Stimulated activated CD8-positive, alpha-beta memory T cell treated with anti-CD3 and anti-CD28 coated beads, Interleukin-15, amount 100 ng/mL, for 4 hours (primary cell): ENCODE measurements around the gene ZFAND2A.
"Not testable (repeated sequence)": the region's sequence is repeated elsewhere in the genome, so short reads cannot be mapped to it uniquely, and the experiment has no call there.

Source experiments
- DNase-seq, 2 donors: peaks; one replicate each; pipeline ENCODE4 v3.0.0-alpha.2; 2020; ENCODE audit warnings: low read depth in 2 of 2

ZFAND2A gene

DNA sequence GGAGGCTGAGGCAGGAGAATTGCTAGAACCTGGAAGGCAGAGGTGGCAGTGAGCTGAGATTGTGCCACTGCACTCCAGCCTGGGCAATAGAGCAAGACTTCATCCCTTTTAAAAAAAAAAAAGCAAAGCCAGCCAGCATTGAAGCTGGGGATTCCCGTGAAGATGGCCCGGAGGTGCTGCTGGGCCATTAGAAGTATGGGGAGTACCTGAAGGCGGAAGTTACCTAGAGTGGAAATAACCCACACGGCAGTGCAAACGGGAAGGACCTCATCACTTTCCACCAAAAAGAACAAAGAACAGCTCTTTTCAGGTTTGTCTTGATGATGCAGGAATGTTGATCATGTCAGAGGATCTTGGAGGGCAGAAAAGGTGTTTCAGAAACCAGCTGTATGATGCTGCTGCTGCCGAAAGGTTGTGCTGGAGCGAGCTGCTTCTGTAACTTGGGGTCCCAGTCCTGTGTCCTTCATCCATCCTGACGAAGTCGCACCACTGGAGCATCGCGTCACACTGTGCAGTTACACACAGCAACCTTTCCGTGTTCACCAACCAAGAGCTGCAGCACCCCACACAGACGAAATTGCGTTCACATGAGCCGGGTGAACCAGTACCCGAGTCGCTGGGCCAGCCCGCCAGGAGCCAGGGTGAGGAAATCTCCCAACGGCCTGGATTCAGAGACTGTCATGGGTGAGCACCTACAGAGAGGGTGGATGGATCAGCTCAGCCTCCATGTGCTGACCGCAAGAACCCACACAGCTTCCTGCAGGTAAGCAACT, 8.2 kb downstream of the ZFAND2A start:
- DNase-seq = no peak

DNA sequence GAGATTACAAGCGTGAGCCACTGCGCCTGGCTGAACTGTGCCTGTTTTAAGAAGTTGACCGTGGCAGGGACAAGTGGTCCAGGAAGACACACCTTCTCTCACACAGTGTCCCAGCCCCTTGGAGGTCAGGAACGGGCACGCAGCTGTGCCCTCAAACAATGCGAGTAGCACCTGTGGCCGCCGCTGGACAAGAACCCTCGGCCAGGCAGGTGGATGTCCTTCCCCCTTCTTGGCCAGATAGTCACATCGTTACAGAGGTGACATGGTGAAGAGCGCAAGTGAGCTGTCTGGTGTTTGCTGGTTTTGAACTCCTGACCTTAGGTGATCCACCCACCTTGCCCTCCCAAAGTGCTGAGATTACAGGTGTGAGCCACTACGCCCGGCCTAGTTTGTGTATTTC, 8.8 kb downstream of the ZFAND2A start:
- DNase-seq = no peak

DNA sequence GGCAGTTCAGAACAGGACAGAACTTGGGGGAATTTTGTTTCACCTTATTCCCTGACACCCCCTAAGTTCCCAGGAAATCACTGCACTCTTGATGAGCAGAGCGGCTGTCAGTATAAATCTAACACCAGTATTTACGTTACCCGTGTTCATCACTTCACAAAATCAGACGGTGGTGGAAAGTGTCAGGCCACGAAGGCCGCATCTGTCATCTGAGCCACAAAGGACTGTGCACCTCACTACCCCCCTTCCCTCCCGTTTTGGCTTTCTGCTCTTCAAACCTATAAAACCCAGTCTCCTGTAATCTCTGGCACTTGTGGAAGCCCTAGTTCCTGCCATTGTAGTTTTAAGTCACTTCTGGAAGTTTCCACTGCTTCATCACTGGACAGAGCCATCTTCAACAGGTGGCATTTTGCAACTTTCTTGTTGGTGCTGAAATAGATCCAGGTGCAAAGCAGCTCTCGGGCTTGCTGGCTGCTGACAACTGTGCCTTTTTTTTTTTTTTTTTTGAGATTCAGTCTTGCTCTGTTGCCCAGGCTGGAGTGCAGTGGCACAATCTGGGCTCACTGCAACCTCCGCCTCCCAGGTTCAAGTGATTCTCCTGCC, 9.5 kb downstream of the ZFAND2A start:
- DNase-seq = no peak

- DNase-seq = no peak
These were observed 10.6 kb downstream of the ZFAND2A start for GRCh38 chr7:1149351-1149794.

GRCh38 chr7:1147873-1148272, 12.1 kb downstream of the ZFAND2A start:
- not testable (repeated sequence) for DNase-seq

- no peak for DNase-seq
These were observed 15.7 kb downstream of the ZFAND2A start for GRCh38 chr7:1144269-1144771.

DNA sequence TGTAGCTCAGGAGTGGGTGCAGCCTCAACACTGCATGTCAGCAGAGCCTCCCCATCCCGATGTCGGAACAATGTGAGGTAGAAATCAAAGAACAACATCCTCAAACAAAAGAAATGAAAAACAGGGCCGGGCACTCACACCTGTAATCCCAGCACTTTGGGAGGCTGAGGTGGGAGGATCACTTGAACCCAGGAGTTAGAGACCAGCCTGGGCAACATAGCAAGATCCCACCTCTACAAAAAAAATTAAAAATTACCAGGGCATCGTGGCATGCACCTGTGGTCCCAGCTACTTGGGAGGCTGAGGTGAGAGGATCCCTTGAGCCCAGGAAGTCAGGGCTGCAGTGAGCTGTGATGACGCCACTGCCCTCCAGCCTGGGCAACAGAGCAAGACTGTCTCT, 17.0 kb downstream of the ZFAND2A start:
- not testable (repeated sequence) for DNase-seq

DNA sequence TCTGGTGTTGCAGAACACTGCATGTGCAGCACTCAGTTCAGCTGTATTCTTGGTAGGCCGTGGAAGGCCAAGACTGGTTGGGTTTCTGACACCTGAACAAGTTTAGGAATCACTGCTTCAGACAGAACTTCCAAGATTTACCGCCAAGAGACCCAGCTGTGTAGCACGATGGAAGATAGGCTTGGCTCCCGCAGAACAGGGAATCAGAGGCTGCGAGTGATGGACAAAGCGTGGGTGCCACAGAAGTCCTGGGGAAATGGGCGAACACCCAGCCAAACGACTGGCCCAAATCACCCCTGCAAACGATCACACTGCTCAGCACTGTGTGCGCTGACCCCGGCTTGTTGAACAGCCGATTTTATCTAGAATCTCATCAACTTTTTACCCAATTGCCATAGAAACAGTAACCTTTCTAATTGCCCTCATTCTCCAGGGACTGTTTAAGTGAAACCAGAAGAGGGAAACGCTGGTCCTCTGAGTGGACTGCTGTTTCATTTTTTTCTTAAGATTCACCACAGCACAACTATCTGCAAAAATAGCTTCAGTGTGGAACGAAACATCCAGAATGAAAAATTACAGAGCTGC, 17.9 kb downstream of the ZFAND2A start:
- no peak for DNase-seq

DNA sequence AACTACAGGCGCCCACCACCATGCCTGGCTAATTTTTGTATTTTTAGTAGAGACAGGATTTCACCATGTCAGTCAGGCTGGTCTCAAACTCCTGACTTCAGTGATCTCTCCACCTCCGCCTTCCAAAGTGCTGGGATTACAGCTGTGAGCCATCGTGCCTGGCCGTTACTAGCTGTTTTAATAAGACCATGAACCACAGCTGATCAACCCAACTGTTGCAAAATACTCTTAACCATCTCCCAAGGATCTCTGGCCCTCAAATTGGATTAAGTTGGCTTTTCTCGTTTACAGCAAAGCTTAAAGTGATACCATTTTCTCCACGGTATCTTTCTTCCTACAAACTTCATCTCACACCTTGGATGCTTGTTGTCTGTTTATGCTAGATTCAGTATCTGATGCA, 18.3 kb downstream of the ZFAND2A start:
- no peak for DNase-seq

DNA sequence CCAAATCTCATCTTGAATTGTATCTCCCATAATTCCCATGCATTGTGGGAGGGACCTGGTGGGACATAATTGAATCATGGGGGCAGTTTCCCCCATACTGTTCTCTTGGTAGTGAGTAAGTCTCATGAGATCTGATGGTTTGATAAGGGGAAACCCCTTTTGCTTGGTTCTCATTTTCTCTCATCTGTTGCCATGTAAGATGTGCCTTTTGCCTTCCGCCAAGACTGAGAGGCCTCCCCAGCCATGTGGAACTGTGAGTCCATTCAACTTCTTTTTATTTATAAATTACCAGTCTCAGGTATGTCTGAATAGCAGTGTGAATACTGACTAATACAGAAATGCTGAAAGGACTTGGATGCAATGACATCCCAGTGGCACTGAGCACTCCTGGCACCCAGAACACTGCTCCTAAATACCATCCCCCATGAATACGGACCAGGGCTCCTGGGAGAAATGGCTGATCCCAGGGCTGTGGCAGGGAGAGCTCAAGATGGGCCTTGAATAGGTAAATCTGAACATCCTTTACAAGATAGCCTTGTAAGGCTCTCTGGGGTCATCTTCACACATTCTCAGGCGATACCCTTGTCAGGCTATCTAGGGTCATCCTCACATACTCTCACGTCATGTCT, 19.4 kb downstream of the ZFAND2A start:
- no peak for DNase-seq

GRCh38 chr7:1137517-1138167, 22.4 kb downstream of the ZFAND2A start:
- no peak for DNase-seq

GRCh38 chr7:1136841-1137516, 23.0 kb downstream of the ZFAND2A start:
- DNase-seq = no peak

GRCh38 chr7:1134951-1135350, 25.0 kb downstream of the ZFAND2A start:
- no peak for DNase-seq

DNA sequence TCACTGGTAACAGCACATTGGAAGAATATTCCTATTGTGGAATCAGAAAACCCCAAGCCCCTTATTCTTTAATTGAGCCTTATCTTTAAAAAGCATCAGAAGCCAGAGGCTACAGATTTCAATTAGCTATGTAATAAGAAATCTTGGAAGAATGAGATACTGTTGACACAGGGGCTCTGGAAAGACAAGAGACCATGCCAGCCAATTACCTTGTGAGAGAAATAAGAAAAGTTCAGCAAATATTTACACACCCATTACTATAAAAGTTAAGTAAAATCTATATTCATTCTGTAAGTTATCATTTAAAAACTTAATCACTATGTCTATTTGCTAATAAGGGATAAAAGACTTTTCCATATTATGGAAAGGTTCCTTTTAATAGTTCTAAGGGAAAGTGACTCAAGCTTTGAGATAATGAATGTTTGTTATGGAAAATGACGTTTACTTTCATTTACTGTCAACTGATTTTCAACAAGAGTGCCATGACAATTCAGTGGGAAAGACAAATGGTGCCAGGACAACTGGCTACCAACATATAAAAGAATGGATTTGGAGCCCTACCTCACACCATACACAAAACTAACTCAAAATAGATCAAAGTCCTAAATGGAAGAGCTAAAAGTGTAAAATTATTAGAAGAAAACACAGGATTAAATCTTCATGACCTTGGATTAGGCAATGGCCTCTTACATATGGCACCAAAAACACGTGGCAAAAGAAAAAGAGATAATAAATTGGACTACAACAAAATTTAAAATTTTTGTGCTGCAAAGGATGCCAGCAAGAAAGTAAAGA, 28.3 kb downstream of the ZFAND2A start:
- DNase-seq = no peak

- no peak for DNase-seq
These were observed 29.7 kb downstream of the ZFAND2A start for GRCh38 chr7:1130021-1130990.

GRCh38 chr7:1129431-1129830, 30.6 kb downstream of the ZFAND2A start:
- no peak for DNase-seq

DNA sequence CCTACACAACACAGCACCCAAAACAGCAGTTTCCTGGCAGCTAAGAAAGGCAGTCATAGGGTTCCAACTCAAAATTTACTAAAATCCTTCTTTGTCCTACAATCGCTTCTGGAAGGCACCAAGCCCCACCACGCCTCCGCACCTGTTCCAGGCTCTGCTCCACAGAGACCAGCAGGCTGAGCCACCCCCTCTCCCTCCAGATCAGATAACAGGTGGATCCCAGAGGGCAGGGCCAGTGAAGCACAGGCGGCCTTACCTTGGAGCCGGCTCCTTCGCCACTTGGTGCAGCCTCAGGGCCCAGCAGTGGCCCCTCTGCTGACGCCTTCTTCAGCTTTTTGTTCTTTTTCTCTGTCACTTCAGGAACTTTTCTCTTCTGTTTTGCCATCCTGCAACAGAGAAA, 33.0 kb downstream of the ZFAND2A start:
- no peak for DNase-seq

- DNase-seq = no peak
These were observed 34.4 kb downstream of the ZFAND2A start for GRCh38 chr7:1125603-1125969.

GRCh38 chr7:1124816-1125602, 35.0 kb downstream of the ZFAND2A start:
- no peak for DNase-seq
